ENCODE measurements around the gene OPN1LW.

Gene OPN1LW

DNA sequence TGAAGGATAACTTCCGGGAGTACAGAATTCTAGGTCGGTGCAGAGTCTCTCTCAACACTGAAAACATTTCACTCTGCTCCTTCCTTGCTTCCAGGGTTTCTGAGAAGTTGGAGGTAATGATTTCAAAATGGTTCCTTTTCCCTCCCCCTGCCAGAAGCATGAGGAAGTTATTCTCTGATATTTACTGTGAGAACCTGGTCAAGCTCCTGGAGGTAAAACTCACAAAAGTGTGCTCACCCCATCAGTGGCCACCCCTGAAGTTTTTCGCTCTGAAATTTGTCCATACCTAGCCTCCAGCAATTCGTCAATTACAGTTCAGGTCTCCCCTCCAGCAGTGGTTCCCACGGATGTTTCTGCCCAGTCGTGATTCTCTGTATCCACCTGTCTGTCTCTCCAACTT lies 30.3 kb upstream of the OPN1LW start:
- no peak overlapping the region for H3K4me3 ChIP-seq (ENCODE audit: low read depth, low read length)
- no peak for DNase-seq (ENCODE audit: low read depth)
- TF ChIP-seq, protein P1, sequence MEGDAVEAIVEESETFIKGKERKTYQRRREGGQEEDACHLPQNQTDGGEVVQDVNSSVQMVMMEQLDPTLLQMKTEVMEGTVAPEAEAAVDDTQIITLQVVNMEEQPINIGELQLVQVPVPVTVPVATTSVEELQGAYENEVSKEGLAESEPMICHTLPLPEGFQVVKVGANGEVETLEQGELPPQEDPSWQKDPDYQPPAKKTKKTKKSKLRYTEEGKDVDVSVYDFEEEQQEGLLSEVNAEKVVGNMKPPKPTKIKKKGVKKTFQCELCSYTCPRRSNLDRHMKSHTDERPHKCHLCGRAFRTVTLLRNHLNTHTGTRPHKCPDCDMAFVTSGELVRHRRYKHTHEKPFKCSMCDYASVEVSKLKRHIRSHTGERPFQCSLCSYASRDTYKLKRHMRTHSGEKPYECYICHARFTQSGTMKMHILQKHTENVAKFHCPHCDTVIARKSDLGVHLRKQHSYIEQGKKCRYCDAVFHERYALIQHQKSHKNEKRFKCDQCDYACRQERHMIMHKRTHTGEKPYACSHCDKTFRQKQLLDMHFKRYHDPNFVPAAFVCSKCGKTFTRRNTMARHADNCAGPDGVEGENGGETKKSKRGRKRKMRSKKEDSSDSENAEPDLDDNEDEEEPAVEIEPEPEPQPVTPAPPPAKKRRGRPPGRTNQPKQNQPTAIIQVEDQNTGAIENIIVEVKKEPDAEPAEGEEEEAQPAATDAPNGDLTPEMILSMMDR (conservative IDR thresholded peaks at IDR 0.05; ENCODE audit: low read depth, low read length): no peak

DNA sequence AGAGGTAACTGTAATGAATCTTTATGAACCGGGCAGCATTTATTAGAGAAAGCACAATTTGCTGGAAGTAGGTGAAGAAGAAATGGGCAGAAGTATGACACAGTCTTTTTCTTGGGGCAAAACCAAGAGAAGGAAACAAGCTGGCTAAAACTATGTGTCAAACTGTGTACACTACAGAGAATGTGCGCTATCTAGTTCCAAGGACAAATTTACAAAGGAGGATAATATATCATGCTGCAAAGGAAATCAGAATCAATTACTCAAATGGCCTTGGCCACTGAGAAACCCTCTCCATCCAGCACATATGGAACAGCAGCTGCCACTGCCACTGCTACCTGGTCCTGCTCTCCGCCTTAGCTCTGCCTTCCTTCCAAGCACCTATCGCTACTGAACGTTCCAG lies 29.4 kb upstream of the OPN1LW start:
- no peak for DNase-seq (ENCODE audit: low read depth)
- TF ChIP-seq, protein P1 (conservative IDR thresholded peaks at IDR 0.05; ENCODE audit: low read depth, low read length): no peak
- H3K4me3 ChIP-seq (ENCODE audit: low read depth, low read length): no peak overlapping the region

DNA sequence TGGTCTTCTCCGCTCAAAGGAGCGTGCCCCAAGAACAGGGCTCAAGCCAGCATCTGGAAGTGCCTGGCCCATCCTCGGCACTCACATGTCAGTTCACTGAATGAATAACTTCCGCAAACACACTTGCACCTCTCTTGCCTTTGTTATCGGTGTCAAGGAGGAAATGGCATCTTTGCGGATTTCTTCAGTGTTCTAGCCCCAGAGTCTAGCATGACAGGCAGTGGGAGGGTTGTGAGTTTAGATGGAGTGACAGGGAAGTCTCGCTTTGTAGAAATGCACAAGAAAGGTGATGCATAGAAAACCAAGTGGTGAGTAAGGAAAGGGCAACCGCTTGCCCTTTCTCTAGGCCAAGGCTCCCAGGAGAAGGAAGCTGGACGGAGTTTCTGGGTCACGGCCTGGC lies 29.0 kb upstream of the OPN1LW start:
- H3K4me3 ChIP-seq (ENCODE audit: low read depth, low read length): no peak overlapping the region
- TF ChIP-seq, protein P1 (conservative IDR thresholded peaks at IDR 0.05; ENCODE audit: low read depth, low read length): no peak
- DNase-seq (ENCODE audit: low read depth): no peak

DNA sequence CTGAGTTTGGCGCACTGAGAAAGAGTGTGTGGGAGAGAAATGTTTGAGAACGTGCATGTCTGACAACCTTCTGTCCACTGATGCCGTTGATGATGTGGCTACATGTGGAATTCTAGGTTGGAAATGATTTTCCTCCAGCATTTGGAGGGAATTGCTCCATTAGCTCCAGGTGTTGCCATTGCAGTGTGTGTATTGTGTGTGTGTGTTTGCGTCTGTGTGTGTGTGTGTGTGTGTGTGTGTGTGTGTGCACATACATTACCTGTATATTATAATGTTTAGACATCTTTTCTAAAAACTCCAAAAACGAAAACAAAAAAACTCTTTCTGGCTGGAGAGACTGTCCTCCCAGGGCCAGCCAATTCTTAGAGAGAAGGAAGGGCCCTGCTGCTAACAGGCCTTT lies 28.3 kb upstream of the OPN1LW start:
- no peak for DNase-seq (ENCODE audit: low read depth)
- TF ChIP-seq, protein P1 (conservative IDR thresholded peaks at IDR 0.05; ENCODE audit: low read depth, low read length): no peak
- H3K4me3 ChIP-seq (ENCODE audit: low read depth, low read length): no peak overlapping the region

DNA sequence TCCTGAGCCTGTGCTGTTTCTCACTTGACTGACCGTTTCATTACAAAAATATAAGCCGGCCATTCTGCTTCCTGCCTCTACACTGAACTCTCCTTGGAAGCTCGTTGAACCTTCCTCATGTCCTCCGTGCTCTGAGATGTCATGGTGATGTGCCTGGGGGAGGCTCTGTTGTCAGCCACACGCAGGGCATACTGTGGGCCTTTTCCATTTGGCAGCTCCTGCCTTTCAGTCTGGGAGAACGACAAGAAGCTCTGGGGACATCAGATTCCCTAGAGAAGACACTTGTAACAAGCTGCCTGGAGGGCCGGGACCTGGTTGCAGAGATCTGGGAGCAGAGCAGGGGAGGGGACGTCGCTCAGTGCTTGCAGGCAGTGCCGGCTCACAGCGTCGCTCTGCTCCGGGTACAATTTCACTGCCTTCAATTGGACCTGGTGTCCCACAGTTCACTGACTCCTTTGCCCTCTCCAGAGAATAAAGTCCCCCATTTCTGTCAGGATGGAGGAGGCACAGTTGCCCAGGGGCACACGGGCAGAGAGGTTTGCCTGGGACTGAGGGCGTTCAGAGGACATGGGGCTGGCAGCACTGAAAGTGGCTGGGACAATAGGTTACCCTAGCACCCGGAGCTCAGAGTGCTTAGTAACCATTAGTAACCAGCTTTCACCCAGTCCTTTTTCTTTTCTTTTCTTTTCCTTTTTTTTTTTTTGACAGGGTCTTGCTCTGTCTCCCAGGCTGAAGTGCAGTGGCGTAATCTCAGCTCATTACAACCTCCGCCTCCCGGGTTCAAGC lies 27.4 kb upstream of the OPN1LW start:
- no peak for DNase-seq (ENCODE audit: low read depth)
- no peak overlapping the region for H3K4me3 ChIP-seq (ENCODE audit: low read depth, low read length)
- TF ChIP-seq, protein P1 (conservative IDR thresholded peaks at IDR 0.05; ENCODE audit: low read depth, low read length): no peak

DNA sequence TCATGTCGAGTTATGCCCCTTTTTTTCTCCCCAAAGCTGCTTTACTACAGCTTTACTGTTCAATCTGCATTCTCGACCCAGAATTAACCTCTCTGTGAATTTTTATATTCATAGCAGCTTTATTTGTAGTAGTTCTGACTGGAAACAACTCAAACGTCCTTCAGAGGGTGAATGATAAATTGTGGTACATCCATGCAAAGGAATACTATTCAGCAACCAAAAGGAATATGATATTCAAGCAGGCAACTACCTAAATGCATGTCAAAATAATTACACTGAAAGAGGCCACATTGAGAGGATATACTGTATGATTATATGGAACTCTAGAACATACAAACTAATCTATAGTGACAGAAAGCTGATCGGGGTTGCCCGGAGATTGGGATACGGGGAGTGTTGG lies 26.5 kb upstream of the OPN1LW start:
- DNase-seq (ENCODE audit: low read depth): no peak
- no peak overlapping the region for H3K4me3 ChIP-seq (ENCODE audit: low read depth, low read length)
- TF ChIP-seq, protein P1 (conservative IDR thresholded peaks at IDR 0.05; ENCODE audit: low read depth, low read length): no peak

DNA sequence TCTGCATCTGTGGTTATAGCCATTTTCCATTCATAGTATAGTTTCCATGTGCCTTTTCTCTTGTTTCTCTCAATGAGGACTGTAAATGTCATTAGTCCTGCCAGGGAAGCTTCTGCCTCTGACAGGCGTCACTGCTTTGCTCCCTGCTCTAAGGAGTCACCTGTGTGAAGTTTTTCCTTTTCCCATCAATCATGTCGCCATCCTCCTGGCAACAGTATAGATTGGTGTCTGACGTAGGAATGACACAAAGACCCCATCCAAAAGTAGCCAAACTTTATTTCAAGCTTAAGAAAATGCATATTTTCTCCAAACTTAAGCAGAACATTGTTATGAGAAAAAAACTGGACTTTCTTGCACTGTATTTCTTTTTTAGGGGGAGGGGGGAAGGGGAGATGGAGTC lies 23.5 kb upstream of the OPN1LW start:
- H3K4me3 ChIP-seq (ENCODE audit: low read depth, low read length): no peak overlapping the region
- TF ChIP-seq, protein P1 (conservative IDR thresholded peaks at IDR 0.05; ENCODE audit: low read depth, low read length): no peak
- DNase-seq (ENCODE audit: low read depth): no peak
